DND-41 (cell line): ENCODE data around the gene DDX60.

Experiments
- EZH2 ChIP-seq: IDR thresholded peaks from 3 replicates; pipeline ENCODE4 v1.6.1; 2012; ENCODE audit warnings: borderline replicate concordance, low read depth, mild to moderate bottlenecking, moderate library complexity, low read length, inconsistent platforms; ENCODE audit not compliant: severe bottlenecking
- TF ChIP-seq, protein P1 (sequence below): IDR thresholded peaks from 2 replicates; pipeline ENCODE4 v1.5.1; 2012; ENCODE audit warnings: borderline replicate concordance, low read length, moderate library complexity, mild to moderate bottlenecking; ENCODE audit not compliant: poor library complexity, severe bottlenecking; ENCODE audit errors: extremely low read depth

DNA sequence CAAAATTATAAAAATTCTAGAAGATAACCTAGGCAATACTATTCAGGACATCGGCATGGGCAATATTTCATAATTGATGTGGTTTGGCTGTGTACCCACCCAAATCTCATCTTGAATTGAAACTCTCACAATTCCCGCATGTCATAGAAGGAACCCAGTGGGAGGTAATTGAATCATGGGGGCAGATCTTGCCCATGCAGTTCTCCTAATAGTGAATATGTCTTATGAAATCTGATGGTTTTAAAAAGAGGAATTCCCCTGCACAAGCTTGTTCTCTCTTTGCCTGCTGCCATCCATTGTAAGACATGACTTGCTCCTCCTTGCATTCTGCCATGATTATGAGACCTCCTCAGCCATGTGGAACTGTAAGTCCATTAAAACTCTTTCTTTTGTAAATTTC lies 77.7 kb downstream of the DDX60 start:
- TF ChIP-seq, protein P1, sequence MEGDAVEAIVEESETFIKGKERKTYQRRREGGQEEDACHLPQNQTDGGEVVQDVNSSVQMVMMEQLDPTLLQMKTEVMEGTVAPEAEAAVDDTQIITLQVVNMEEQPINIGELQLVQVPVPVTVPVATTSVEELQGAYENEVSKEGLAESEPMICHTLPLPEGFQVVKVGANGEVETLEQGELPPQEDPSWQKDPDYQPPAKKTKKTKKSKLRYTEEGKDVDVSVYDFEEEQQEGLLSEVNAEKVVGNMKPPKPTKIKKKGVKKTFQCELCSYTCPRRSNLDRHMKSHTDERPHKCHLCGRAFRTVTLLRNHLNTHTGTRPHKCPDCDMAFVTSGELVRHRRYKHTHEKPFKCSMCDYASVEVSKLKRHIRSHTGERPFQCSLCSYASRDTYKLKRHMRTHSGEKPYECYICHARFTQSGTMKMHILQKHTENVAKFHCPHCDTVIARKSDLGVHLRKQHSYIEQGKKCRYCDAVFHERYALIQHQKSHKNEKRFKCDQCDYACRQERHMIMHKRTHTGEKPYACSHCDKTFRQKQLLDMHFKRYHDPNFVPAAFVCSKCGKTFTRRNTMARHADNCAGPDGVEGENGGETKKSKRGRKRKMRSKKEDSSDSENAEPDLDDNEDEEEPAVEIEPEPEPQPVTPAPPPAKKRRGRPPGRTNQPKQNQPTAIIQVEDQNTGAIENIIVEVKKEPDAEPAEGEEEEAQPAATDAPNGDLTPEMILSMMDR = no peak
- no peak for TF ChIP-seq EZH2
